Activated CD4-positive, alpha-beta T cell treated with anti-CD3 and anti-CD28 coated beads for 36 hours (primary cell): ENCODE results near the gene GRIN3B. TPM values are rescaled to one million over a fixed set of nuclear protein-coding genes. Genes with fewer than 3 reads are reported as not detected.
"Not testable (repeated sequence)": the region's sequence is repeated elsewhere in the genome, so short reads cannot be mapped to it uniquely, and the experiment has no call there.

Experiments used
- ATAC-seq: fragments of 200-7000 bp; cut with Tn5 transposase; one replicate; pipeline ENCODE4 v1.10.0; 2021; ENCODE audit warnings: mild to moderate bottlenecking, moderate library complexity
- CTCF ChIA-PET: fragments of 350-600 bp; sonication (Branson Sonifier 250); formaldehyde crosslinking; loops from one replicate; lab custom pipeline; 2021; ENCODE audit warnings: antibody characterized with exemption; lab: Charles Lee
- POLR2A ChIA-PET: fragments of 350-600 bp; sonication (Branson Sonifier 250); formaldehyde crosslinking; loops from one replicate; lab custom pipeline; 2021; ENCODE audit warnings: antibody characterized with exemption, inconsistent platforms; lab: Charles Lee
- DNase-seq: peaks from one replicate; pipeline ENCODE4 v3.0.0-alpha.2; 2020
- H3K27ac Mint-ChIP-seq: one replicate; pipeline ENCODE4 v1.8.0; 2021; ENCODE audit warnings: mixed read lengths
- H3K27me3 Mint-ChIP-seq: one replicate; pipeline ENCODE4 v1.8.0; 2021; ENCODE audit warnings: mixed read lengths
- H3K36me3 Mint-ChIP-seq: one replicate; pipeline ENCODE4 v1.8.0; 2021; ENCODE audit warnings: low read depth, mixed read lengths
- H3K4me1 Mint-ChIP-seq: one replicate; pipeline ENCODE4 v1.8.0; 2021; ENCODE audit warnings: mixed read lengths
- H3K4me3 Mint-ChIP-seq: one replicate; pipeline ENCODE4 v1.8.0; 2021; ENCODE audit warnings: mild to moderate bottlenecking, moderate library complexity, mixed read lengths
- H3K9me3 Mint-ChIP-seq: one replicate; pipeline ENCODE4 v1.8.0; 2021; ENCODE audit warnings: low read depth, mixed read lengths
- intact Hi-C, 2 experiments: fragments of 100-400 bp; cut with DNase I in 1 of 2; cut with micrococcal nuclease in 1 of 2; formaldehyde crosslinking; loops; one replicate each; pipeline versions ENCODE4 v1.14.2 to v1.15.1; 2022 to 2024; cut with DNase I, micrococcal nuclease
- total RNA-seq, 2 experiments: library from RNA; stranded (reverse); gene quantifications; one replicate each; pipeline ENCODE4 v1.2.3, GENCODE V29; 2021

GRIN3B gene
- total RNA-seq, 2 experiments from 2014 or later, result 0.09 TPM; not detected in 1

GRCh38 chr19:1018932-1019615, 18.9 kb downstream of the GRIN3B start:
- POLR2A ChIA-PET, result interaction anchor here (0.6 to 0.9 kb wide), 4 partner anchors 10 to 250 kb away, joined by 3 to 8 read pairs (median 3); partner anchors contain the start of gene CIRBP
- Mint-ChIP-seq H3K27ac (peak overlapping the region; percentile 47), H3K36me3 (peaks cover 9% of the 10 kb centered on the region), H3K9me3 (no peaks in the 10 kb centered on the region), H3K4me3 (peak overlapping the region; percentile 94), H3K27me3 (no peaks in the 10 kb centered on the region), H3K4me1 (peaks cover 32% of the 10 kb centered on the region)
- no peak for ATAC-seq
- intact Hi-C loops, result no loop called here
- CTCF ChIA-PET, result interaction anchor here (0.9 to 1.2 kb wide), 3 partner anchors 9 to 37 kb away, joined by 3 to 4 read pairs (median 3); no protein-coding TSS in a partner anchor
- no peak for DNase-seq

GRCh38 chr19:1019616-1019961, 19.4 kb downstream of the GRIN3B start:
- intact Hi-C loops, result no loop called here
- POLR2A ChIA-PET, result interaction anchor here (0.6 to 0.9 kb wide), 3 partner anchors 10 to 249 kb away, joined by 3 to 4 read pairs (median 3); partner anchors contain the start of gene CIRBP
- H3K4me1 Mint-ChIP-seq, result peaks cover 32% of the 10 kb centered on the region

GRCh38 chr19:1019980-1020867, 20.0 kb downstream of the GRIN3B start:
- ChIA-PET POLR2A (interaction anchor here (0.6 to 0.9 kb wide), 5 partner anchors 9 to 422 kb away, joined by 3 to 4 read pairs (median 4); partner anchors contain the start of gene CIRBP), CTCF (interaction anchor here (0.6 to 1.9 kb wide), 3 partner anchors 39 to 61 kb away, joined by 3 to 5 read pairs (median 4); no protein-coding TSS in a partner anchor)
- ATAC-seq (no peak), DNase-seq (peak; percentile 57)
- Mint-ChIP-seq H3K4me3 (peak overlapping the region; percentile 94), H3K27ac (peak overlapping the region; percentile 80), H3K4me1 (peaks cover 34% of the 10 kb centered on the region), H3K27me3 (no peaks in the 10 kb centered on the region), H3K9me3 (no peaks in the 10 kb centered on the region), H3K36me3 (peaks cover 7% of the 10 kb centered on the region)
- intact Hi-C loops, result loop anchor here (2.0 to 5.0 kb wide), 5 partner anchors 21 to 357 kb away; partner anchors contain the start of genes ABCA7 (in 1 of the 2), ARHGAP45 (in 1 of the 2) and RNF126 (in 1 of the 2)

More at GRCh38 chr19:1019616-1019961, 19.4 kb downstream of the GRIN3B start:
- no peaks in the 10 kb centered on the region for H3K27me3 Mint-ChIP-seq
- no peak overlapping the region for H3K27ac Mint-ChIP-seq
- DNase-seq, result no peak
- peak overlapping the region; percentile 94 for H3K4me3 Mint-ChIP-seq
- H3K36me3 Mint-ChIP-seq, result peaks cover 7% of the 10 kb centered on the region
- CTCF ChIA-PET, result interaction anchor here (0.6 to 1.9 kb wide), 4 partner anchors 9 to 60 kb away, joined by 3 to 5 read pairs (median 4); no protein-coding TSS in a partner anchor
- ATAC-seq, result no peak
- no peaks in the 10 kb centered on the region for H3K9me3 Mint-ChIP-seq

- Mint-ChIP-seq H3K9me3 (no peaks in the 10 kb centered on the region), H3K4me1 (peaks cover 35% of the 10 kb centered on the region), H3K4me3 (peak within 1 kb of the TSS; percentile 94), H3K36me3 (peaks cover 7% of the 10 kb centered on the region), H3K27ac (peak within 1 kb of the TSS; percentile 96), H3K27me3 (no peaks in the 10 kb centered on the region)
- ChIA-PET CTCF (interaction anchor here (0.7 to 1.9 kb wide), 5 partner anchors 10 to 55 kb away, joined by 3 to 5 read pairs (median 3); no protein-coding TSS in a partner anchor), POLR2A (interaction anchor here (0.6 to 1.9 kb wide), 16 partner anchors 10 to 248 kb away, joined by 3 to 8 read pairs (median 4); partner anchors contain the start of genes ABCA7, CIRBP and WDR18)
- peak; percentile 99 for DNase-seq
- intact Hi-C loops, result loop anchor here (1.0 to 5.0 kb wide), 21 partner anchors 19 to 470 kb away; partner anchors contain the start of genes ABCA7 (in 2 of the 2), GPX4 (in 2 of the 2), ARHGAP45 (in 1 of the 2) and ATP5F1D (in 1 of the 2)
- ATAC-seq, result peak; percentile 90
Measured at GRCh38 chr19:1020868-1021425, 20.7 kb downstream of the GRIN3B start, which contains the start of gene TMEM259. TSS of gene TMEM259 (minus strand) at chr19:1021123. CDS start at chr19:1020996, 127 bp downstream.

- POLR2A ChIA-PET, result interaction anchor here (1.2 kb wide), 1 partner anchor 63 kb away, joined by 3 read pairs; no protein-coding TSS in a partner anchor
- H3K27ac Mint-ChIP-seq, H3K27me3 Mint-ChIP-seq, ATAC-seq, H3K9me3 Mint-ChIP-seq, H3K4me3 Mint-ChIP-seq, CTCF ChIA-PET, H3K36me3 Mint-ChIP-seq, DNase-seq: not testable (repeated sequence)
- intact Hi-C loops, result loop anchor here (5.0 kb wide), 1 partner anchor 168 kb away; no protein-coding TSS in a partner anchor
- peaks cover 16% of the 10 kb centered on the region for H3K4me1 Mint-ChIP-seq
Measured at GRCh38 chr19:1023883-1024188, 23.6 kb downstream of the GRIN3B start.

- H3K4me3 Mint-ChIP-seq, result peak overlapping the region; percentile 28
- H3K9me3 Mint-ChIP-seq, POLR2A ChIA-PET, ATAC-seq, H3K36me3 Mint-ChIP-seq, H3K27ac Mint-ChIP-seq, H3K27me3 Mint-ChIP-seq: not testable (repeated sequence)
- intact Hi-C loops, result loop anchor here in 1 of 2 experiments (5.0 kb wide), 2 partner anchors 42 to 382 kb away; partner anchors contain the start of genes ARHGAP45 and DAZAP1
- peak; percentile 49 for DNase-seq
- CTCF ChIA-PET, result interaction anchor here (0.6 to 1.4 kb wide), 4 partner anchors 12 to 189 kb away, joined by 3 to 7 read pairs (median 4); partner anchors contain the start of gene ABCA7
- peaks cover 22% of the 10 kb centered on the region for H3K4me1 Mint-ChIP-seq
Measured at GRCh38 chr19:1025080-1025479, 24.9 kb downstream of the GRIN3B start.

- peak within 1 kb of the TSS; percentile 87 for H3K27ac Mint-ChIP-seq
- H3K9me3 Mint-ChIP-seq, result no peaks in the 10 kb centered on the region
- peak within 1 kb of the TSS; percentile 88 for H3K4me3 Mint-ChIP-seq
- H3K36me3 Mint-ChIP-seq, result peaks cover 10% of the 10 kb centered on the region
- ATAC-seq (peak; percentile 58), DNase-seq (peak; percentile 83)
- POLR2A ChIA-PET, result interaction anchor here (0.6 to 1.3 kb wide), 7 partner anchors 14 to 243 kb away, joined by 3 to 9 read pairs (median 3); partner anchors contain the start of genes ABCA7 and CIRBP
- peaks cover 31% of the 10 kb centered on the region for H3K4me1 Mint-ChIP-seq
- intact Hi-C loops, result loop anchor here in 1 of 2 experiments (1.0 to 5.0 kb wide), 3 partner anchors 41 to 381 kb away; partner anchors contain the start of genes ARHGAP45, DAZAP1 and GPX4
- CTCF ChIA-PET, result interaction anchor here (0.6 to 1.4 kb wide), 7 partner anchors 11 to 185 kb away, joined by 3 to 7 read pairs (median 4); partner anchors contain the start of gene ABCA7
- H3K27me3 Mint-ChIP-seq, result no peaks in the 10 kb centered on the region
Measured at GRCh38 chr19:1025960-1026782, 26.0 kb downstream of the GRIN3B start, which contains the start of gene CNN2. TSS of gene CNN2 (plus strand) at chr19:1026608. CDS start at chr19:1026662, 54 bp downstream.

GRCh38 chr19:1026783-1027649, 26.8 kb downstream of the GRIN3B start:
- DNase-seq, result peak; percentile 61
- intact Hi-C loops, result loop anchor here in 1 of 2 experiments (1.0 to 5.0 kb wide), 3 partner anchors 40 to 380 kb away; partner anchors contain the start of genes ARHGAP45, DAZAP1 and GPX4
- POLR2A ChIA-PET, result interaction anchor here (0.6 to 1.3 kb wide), 8 partner anchors 13 to 242 kb away, joined by 3 to 9 read pairs (median 3); partner anchors contain the start of genes ABCA7 and CIRBP
- peak; percentile 6 for ATAC-seq
- Mint-ChIP-seq H3K4me3 (peak overlapping the region; percentile 88), H3K27me3 (no peaks in the 10 kb centered on the region), H3K27ac (peak overlapping the region; percentile 83), H3K4me1 (peaks cover 25% of the 10 kb centered on the region), H3K36me3 (peaks cover 10% of the 10 kb centered on the region), H3K9me3 (no peaks in the 10 kb centered on the region)
- CTCF ChIA-PET, result interaction anchor here (0.7 to 1.3 kb wide), 3 partner anchors 14 to 67 kb away, joined by 3 to 5 read pairs (median 4); no protein-coding TSS in a partner anchor
